Measurements from ENCODE around the gene CAP1. TPM values are rescaled to one million over a fixed set of nuclear protein-coding genes. Genes with fewer than 3 reads are reported as not detected.
A peak's percentile ranks its signal among the peaks of the same experiment; 100 is the strongest.

CAP1 gene
- polyA plus RNA-seq, 1 of the 3 experiments (the other 2 are of a cell fraction) = 244 TPM

DNA sequence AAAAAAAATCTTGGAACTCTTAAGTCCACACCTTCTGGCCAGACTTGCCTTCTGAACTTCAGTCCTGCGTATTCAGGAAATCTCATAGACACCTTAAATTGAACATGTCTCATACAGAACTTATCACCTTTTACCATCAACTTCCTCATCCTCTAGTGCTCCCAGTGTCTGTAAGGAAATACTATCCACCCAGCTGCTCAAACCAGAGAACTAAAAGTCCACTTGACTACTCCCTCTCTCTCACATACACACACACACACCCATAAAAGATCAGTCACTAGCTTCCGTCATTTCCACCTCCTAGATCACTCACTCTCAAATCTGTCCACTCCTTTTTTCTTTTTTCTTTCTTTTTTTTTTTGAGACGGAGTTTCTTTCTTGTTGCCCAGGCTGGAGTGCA is 10.9 kb upstream of the CAP1 start:
- no peaks in the 10 kb centered on the region for H3K36me3 ChIP-seq (replicated peaks in 1 of 2; ENCODE audit: control insufficient read depth in 1 of 2, insufficient read depth in 2 of 2, low read length in 1 of 2)
- H3K79me2 ChIP-seq (ENCODE audit: insufficient read depth) = no peaks in the 10 kb centered on the region
- H3K27me3 ChIP-seq (ENCODE audit: insufficient read depth) = no peaks in the 10 kb centered on the region
- H3K27ac ChIP-seq (ENCODE audit: low read depth in 2 of 2, low read length in 1 of 2) = no peak overlapping the region
- H3K4me2 ChIP-seq = no peak overlapping the region
- no peaks in the 10 kb centered on the region for H3K9me3 ChIP-seq
- ChIA-PET POLR2A (no interaction called here), CTCF (interaction anchor here (1.5 to 6.5 kb wide), 2 partner anchors 13 to 110 kb away, joined by 4 to 74 read pairs; no protein-coding TSS in a partner anchor)
- no peak for DNase-seq
- no peak overlapping the region for H3K4me3 ChIP-seq (ENCODE audit: low read depth in 2 of 2, low read length in 1 of 2)
- no peaks in the 10 kb centered on the region for H3K9me2 ChIP-seq
- no peak overlapping the region for H2AFZ ChIP-seq (ENCODE audit: low read depth)
- H3K4me1 ChIP-seq (ENCODE audit: control insufficient read depth in 1 of 2, insufficient read depth in 2 of 2, low read depth in 1 of 2, low read length in 1 of 2) = peaks cover 5 to 13% of the 10 kb centered on the region in 2 experiments; a peak in 2 of 4 replicates
- H3K9ac ChIP-seq = no peak overlapping the region
- no peaks in the 10 kb centered on the region for H4K20me1 ChIP-seq (ENCODE audit: insufficient read depth)
- TF ChIP-seq NFIC (IDR thresholded peaks at IDR 0.05; ENCODE audit: borderline replicate concordance) (no peak), GABPA (IDR thresholded peaks at IDR 0.05; ENCODE audit: low read depth) (no peak), ZBTB33 (IDR thresholded peaks at IDR 0.05; ENCODE audit: borderline replicate concordance, low read depth) (no peak), RCOR1 (IDR thresholded peaks at IDR 0.05; ENCODE audit: low read length) (no peak), FOXJ3 (CRISPR knock-in tag; IDR thresholded peaks at IDR 0.05) (no peak), TAF1 (IDR thresholded peaks at IDR 0.05; ENCODE audit: borderline replicate concordance, low read depth, low read length) (no peak), YY1 (IDR thresholded peaks at IDR 0.05; ENCODE audit: low read depth) (no peak), CHD2 (IDR thresholded peaks at IDR 0.05; ENCODE audit: low read length, partially characterized antibody) (no peak)
- peaks cover 15% of the 10 kb centered on the region for H3F3A ChIP-seq (replicated peaks; ENCODE audit: insufficient read depth)
- 88% methylated on average over 3 of the region's 3 CpGs for WGBS (ENCODE audit: low lambda C conversion rate)

- Histone ChIP-seq H3K4me1 (ENCODE audit: control insufficient read depth in 1 of 2, insufficient read depth in 2 of 2, low read depth in 1 of 2, low read length in 1 of 2) (peaks cover 5 to 13% of the 10 kb centered on the region in 2 experiments; a peak in 2 of 4 replicates), H3K4me3 (ENCODE audit: low read depth in 2 of 2, low read length in 1 of 2) (no peak overlapping the region), H3K36me3 (replicated peaks in 1 of 2; ENCODE audit: control insufficient read depth in 1 of 2, insufficient read depth in 2 of 2, low read length in 1 of 2) (no peaks in the 10 kb centered on the region), H3K9me2 (no peaks in the 10 kb centered on the region), H3F3A (replicated peaks; ENCODE audit: insufficient read depth) (peaks cover 15% of the 10 kb centered on the region), H3K27ac (ENCODE audit: low read depth in 2 of 2, low read length in 1 of 2) (peak overlapping the region; percentile 32 to 53; a peak in 3 of 4 replicates), H3K9me3 (no peaks in the 10 kb centered on the region), H3K79me2 (ENCODE audit: insufficient read depth) (no peaks in the 10 kb centered on the region), H2AFZ (ENCODE audit: low read depth) (no peak overlapping the region), H3K9ac (no peak overlapping the region), H3K4me2 (peak overlapping the region; percentile 48), H4K20me1 (ENCODE audit: insufficient read depth) (no peaks in the 10 kb centered on the region), H3K27me3 (ENCODE audit: insufficient read depth) (no peaks in the 10 kb centered on the region)
- DNase-seq = no peak
- WGBS (ENCODE audit: low lambda C conversion rate) = 29% methylated on average over 3 of the region's 3 CpGs
- CTCF ChIA-PET = interaction anchor here (1.0 to 6.5 kb wide), 9 partner anchors 13 to 200 kb away, joined by 3 to 74 read pairs (median 4); no protein-coding TSS in a partner anchor
- POLR2A ChIA-PET = no interaction called here
- TF ChIP-seq TEAD4 (IDR thresholded peaks at IDR 0.05; ENCODE audit: borderline replicate concordance, insufficient read depth) = 0 out of 2 replicates have a peak, but pooled peaks have one; percentile 70
- TF ChIP-seq FOXJ3 (CRISPR knock-in tag; IDR thresholded peaks at IDR 0.05) = no peak
- peak in 1 of 2 experiments; percentile 45; a peak in 2 of 4 replicates for TF ChIP-seq EP300 (IDR thresholded peaks at IDR 0.05; ENCODE audit: borderline replicate concordance in 1 of 2, low read depth in 1 of 2, low read length in 1 of 2)
- TF ChIP-seq, protein P1, sequence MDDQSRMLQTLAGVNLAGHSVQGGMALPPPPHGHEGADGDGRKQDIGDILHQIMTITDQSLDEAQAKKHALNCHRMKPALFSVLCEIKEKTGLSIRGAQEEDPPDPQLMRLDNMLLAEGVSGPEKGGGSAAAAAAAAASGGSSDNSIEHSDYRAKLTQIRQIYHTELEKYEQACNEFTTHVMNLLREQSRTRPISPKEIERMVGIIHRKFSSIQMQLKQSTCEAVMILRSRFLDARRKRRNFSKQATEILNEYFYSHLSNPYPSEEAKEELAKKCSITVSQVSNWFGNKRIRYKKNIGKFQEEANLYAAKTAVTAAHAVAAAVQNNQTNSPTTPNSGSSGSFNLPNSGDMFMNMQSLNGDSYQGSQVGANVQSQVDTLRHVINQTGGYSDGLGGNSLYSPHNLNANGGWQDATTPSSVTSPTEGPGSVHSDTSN (IDR thresholded peaks at IDR 0.05) = peak; percentile 88
- no peak for TF ChIP-seq YY1 (IDR thresholded peaks at IDR 0.05; ENCODE audit: low read depth)
- TF ChIP-seq MAX (IDR thresholded peaks at IDR 0.05; ENCODE audit: low read depth) = 0 out of 2 replicates have a peak, but pooled peaks have one; percentile 38
- peak; percentile 28; the same call in 1 of the 2 replicates for TF ChIP-seq FOSL2 (IDR thresholded peaks at IDR 0.05; ENCODE audit: borderline replicate concordance, low read depth)
- peak; percentile 89 for TF ChIP-seq TCF12 (IDR thresholded peaks at IDR 0.05)
- TF ChIP-seq JUND (IDR thresholded peaks at IDR 0.05) = 0 out of 2 replicates have a peak, but pooled peaks have one; percentile 27
- peak; percentile 50; the same call in 1 of the 2 replicates for TF ChIP-seq POLR2AphosphoS5 (IDR thresholded peaks at IDR 0.05; ENCODE audit: low read depth, low read length)
- no peak for TF ChIP-seq ZBTB33 (IDR thresholded peaks at IDR 0.05; ENCODE audit: borderline replicate concordance, low read depth)
- peak; percentile 94 for TF ChIP-seq NFIC (IDR thresholded peaks at IDR 0.05; ENCODE audit: borderline replicate concordance)
- TF ChIP-seq RFX5 (IDR thresholded peaks at IDR 0.05; ENCODE audit: low read length) = no peak
- TF ChIP-seq NRF1 (IDR thresholded peaks at IDR 0.05; ENCODE audit: low read depth, low read length) = no peak
- no peak for TF ChIP-seq SMC3 (IDR thresholded peaks at IDR 0.05; ENCODE audit: low read depth, low read length)
Measured at GRCh38 chr1:40030528-40031135, 9.9 kb upstream of the CAP1 start.

Measured in SK-N-SH (cell line).